Stimulated activated CD8-positive, alpha-beta memory T cell treated with anti-CD3 and anti-CD28 coated beads, Interleukin-4, amount 100 ng/mL, for 48 hours (primary cell): ENCODE data around the gene LARGE1.

ENCODE experiments used
- DNase-seq: peaks from one replicate; pipeline ENCODE4 v3.0.0-alpha.2; 2020

Gene LARGE1

DNA sequence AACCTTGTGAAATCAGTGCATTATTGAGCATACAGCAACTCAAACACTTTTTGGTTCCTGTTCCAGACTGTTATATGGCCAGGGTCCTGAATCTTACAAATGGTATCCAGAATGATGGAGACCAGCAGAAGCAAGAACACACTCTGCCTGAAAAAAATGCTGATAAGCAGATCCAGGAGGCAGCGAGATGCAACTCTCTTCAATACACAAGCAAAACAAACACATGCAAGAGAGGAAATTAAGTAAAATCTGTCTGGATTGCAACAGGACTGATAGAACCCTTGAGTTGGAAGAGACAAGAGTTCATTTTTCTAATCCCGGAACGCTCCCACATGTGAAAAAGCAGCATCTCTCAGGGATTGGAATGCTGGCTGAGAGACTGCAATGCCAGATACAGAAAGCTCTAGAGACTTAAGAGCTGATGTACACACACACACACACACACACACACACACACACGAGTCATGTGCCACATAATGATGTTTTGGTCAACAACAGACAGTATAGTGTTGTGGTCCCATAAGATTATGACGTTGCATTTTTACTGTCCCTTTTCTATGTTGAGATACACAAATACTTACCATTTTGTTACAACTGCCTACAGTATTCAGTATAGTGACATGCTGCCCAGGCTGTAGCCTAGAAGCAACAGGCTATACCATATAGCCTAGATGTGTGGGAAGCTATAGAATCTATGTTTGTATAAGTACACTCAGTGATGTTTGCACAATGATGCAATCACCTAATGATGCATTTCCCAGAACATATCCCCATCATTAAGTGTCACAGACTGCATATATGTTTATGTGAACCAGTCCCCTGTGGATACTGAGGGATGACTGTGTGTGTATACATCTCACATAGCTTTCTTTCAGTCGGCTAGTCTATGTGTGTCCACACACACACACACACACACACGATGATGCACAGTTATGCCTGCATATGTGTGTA is 406.6 kb downstream of the LARGE1 start:
- no peak for DNase-seq

DNA sequence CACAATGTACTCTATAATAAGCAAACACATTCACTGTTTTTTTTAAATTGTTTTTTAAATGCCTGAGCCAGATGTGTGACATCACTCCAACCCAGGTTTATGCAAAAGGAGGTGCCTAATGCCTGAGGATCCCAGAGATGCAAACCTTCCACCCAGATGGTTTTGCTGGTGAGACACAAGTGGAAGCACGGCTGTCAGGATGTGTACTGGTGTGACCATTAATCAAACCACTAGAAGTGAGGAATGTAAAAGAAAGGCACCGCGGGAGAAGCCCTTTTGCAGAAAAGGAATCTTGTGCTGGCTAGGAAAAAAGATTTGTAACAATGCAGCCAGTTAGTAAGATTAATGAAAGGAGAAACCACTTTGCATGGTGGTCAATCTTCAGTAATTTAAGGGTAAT is 407.4 kb downstream of the LARGE1 start:
- DNase-seq = no peak

DNA sequence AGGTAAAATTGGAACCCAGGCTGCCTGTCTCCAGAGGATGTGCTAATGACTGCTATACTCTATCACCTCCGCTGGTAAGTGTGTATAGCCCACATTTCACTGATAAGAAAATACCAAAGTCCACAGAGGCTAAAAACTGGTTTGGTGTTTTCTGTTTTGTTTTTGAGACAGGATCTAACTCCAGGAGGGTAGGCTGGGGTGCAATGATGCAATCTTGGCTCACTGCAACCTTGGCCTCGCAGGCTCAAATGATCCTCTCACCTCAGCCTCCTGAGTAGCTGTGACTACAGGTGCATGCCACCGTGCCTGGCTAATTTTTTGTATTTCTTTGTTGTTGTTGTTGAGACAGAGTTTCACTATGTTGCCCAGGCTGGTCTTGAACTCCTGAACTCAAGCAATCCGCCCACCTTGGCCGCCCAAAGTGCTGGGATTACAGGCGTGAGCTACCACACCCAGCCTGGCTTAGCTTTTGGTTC is 409.8 kb downstream of the LARGE1 start:
- no peak for DNase-seq

DNA sequence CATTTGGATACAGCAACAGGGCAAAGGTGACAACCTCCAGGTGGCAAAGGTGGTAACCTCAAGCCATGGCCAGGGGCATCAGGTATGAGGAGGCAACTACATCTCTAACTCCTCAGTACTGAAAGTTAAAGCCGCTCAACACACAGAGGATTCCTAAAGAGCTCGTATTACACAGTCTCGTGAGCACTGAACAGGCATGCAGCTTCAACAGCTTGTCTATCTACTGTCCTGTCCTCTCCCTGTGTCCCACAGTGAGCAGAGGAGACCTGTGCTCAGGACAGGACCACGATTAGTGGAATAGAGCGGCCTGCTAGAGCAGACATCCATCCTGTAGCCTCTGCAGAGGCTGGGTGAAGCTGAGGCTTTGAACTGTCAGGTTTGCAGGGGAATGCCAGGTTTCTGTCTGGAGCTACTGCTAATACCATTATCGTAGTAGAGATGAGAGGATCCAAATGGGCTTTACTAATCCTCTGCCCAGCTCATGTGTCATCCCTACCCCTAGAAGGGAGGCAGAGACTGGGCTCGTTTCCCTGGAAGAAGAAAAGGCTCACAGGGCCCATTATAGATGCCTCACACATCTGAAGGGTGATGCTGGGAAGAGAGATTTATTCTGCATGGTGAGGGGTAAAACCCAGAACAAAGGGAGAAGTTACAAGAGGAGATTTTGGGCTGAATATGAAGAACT is 415.2 kb downstream of the LARGE1 start:
- no peak for DNase-seq

DNA sequence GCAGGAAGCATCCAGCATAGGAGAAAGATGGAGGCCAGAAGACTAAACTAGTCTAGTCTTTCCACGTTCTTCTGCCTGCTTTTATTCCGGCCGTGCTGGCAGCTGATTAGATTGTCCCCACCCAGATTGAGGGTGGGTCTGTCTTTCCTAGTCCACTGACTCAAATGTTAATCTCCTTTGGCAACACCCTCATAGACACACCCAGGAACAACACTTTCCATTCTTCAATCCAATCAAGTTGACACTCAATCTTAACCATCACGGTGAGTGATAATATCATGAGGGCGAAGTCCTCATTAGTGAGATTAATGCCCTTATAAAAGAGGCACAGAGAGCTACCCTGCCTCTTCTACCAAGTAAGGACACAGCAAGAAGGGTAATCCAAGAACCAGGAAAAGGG is 424.2 kb downstream of the LARGE1 start:
- DNase-seq = no peak

DNA sequence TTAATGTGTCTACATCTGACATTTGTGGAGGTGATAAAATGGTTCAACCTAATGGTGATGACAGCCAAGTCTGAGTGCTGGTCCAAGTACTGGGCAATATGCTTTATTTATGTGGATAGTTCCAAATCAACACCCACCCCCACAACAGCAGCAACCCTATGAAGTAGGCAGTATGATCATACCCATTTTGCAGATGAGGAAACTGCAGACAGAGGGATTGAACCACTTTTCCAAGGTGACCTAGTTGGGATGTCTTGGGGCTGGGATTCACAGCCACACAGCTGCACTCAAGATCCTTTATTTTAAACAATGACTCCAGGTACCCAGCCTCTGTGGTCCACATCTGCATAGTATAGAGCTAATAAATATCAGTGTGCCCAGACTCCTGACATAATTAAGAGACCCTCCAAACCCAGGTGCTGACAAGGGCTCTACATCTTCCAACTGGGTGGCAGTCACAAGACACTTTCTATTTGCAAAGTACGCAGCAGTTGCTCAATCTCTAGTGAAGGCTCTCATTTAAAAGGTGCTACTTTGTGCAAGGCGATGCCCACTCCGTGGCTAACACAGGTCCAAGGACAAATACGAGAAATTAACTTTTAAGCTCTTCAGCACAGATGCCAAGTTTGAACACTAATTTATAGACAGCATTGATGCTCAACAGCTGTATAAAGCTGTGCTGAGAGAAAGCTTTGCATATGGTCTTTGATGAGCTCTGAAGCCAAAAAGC is 426.6 kb downstream of the LARGE1 start:
- DNase-seq = no peak

DNA sequence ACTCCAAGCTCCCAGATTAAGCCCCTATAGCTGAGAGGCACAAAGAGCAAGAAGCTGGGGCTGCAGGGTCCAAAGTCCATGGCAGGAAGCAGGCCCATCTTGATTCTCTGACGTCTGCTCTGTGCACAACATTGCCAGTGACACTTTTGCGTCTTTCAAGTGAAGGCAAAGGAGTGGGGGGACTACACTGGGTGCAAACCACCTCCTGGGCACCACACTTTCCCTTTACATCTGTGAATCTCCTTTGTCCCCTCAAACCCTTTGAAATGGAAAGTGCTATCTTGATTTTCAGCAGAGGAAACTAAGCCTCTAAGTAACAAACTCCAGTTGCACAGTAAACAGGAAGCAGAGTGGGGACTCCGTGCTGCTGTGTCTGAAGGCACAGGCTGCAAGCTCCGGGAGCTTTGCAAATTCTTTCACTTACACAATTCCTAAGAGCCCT is 428.0 kb downstream of the LARGE1 start:
- DNase-seq = no peak

DNA sequence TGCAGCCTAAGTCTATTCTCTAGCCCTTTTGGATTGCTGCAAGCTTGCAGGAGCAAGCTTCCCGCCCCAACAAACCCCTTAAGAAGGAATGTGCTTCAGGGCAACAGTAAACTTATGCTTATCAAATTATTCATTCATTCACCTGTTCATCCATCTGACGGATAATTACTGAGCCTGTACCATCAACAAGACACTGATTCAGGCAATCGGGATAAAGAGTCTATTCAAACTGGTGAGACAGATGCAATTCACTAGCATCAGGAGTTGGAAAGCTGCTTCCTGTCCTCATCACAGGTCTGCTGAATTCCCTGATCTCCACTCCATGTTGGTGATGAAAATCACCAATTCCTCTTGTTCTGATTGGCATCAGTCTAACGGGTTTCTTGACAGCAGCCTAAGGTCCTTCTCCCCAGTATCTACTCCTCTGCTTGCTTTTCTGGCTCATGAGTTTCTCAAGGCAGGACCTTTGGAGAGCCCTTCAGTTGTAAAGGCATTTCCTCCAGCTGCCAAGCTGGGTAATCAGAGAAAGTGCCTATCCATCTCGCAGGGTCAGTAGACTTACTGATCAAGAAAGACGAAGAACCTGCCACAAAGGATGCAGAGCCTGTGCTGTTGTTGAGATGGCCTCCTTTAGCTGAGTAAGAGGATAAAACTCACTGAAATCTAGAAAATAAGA is 433.1 kb downstream of the LARGE1 start:
- no peak for DNase-seq

DNA sequence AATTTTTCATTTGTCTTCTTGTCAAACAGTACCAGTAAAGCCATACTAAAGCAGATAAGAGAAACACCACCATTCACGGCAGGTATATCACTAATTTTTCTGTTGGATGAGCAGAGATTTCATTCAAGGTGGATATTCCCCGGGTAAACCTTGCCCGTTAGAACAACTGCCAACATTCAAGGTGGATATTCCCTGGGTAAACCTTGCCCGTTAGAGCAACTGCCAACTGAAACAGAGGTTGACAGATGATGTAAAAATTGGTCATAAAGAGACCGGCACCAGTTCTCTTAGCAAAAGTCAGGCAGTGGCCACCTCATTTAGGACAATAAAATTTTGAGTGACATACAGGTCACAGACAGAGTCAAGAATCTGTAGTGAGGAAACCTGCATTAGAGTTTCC is 438.7 kb downstream of the LARGE1 start:
- no peak for DNase-seq

DNA sequence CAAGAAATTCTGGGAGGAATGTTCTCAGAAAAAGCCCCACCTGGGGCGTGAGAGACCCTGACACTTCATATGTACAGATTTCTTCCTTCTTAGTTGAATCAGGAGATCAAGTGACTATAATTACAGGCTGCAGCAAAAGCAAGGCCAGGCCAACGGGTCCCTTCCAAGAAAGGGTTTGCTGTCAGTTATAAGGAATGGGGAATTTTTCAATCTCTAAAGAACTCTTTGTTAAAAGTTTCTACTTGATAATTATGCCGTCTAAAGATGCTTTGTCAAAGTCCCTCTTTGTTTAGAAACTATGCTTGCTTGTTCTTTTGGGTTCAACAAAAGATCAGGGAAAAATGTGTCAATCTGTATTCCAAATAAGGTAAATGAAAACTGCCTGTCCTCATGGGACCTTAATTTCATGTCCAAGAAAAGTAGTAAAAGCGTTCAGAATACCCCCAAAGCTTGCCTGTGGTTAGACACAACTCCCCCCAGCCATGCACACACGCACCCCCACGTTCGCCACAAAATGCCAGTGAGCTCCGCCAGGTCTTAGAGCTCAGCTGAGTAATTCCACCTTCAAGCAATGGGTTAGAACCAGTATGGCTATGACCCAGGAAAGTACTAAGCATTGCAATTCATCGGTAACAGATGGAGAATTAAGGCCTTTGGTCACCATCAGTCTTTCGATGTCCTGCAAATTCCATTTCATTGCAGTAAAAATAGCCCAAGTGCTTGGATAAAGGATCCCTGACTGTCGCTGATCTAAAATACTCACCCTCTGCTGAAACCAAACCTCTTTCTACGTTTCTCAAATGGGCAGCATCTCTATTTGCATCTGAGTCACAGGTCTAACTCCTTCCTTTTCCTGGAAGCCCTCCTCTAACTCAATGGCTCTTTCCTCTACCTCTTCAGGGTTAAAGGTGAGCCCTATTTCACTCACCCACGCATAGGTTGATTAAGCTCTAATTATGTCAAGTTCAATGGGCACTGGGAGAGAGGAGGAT is 442.9 kb downstream of the LARGE1 start:
- DNase-seq = no peak

DNA sequence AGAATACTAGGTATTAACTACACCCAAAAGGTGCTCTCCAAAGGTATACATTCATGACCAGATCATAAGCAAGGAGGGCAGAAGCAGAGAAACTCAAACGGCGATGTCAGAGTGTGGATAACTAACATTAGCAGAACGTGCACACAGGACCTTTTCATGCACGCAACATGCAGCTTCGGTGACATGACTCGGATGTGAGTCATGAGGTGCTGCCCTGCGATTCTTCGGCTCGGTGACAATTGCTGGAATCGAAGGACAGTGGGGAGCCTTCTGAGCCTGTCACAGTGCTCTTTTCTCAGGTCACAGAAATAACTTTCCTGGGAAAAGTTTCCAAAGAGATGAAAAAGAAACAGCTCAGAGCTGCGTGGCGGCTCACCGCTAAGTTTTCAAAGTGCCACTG is 443.6 kb downstream of the LARGE1 start:
- DNase-seq = no peak

DNA sequence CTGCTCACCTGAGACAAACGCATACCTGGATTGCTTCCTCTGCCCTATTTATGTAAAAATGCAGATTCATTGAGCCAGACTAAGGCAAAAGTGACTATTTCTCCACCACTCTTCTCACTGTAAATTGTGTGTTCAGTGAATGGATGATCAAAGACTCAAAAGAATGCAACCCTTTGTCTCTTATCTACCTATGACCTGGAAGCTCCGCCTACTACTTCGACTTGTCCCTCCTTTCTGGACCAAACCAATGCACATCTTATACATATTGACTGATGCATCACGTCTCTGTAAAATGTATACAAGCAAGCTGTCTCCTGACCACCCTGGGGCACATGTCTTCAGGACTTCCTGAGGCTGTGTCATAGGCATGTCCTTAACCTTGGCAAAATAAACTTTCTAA is 444.1 kb downstream of the LARGE1 start:
- no peak for DNase-seq

DNA sequence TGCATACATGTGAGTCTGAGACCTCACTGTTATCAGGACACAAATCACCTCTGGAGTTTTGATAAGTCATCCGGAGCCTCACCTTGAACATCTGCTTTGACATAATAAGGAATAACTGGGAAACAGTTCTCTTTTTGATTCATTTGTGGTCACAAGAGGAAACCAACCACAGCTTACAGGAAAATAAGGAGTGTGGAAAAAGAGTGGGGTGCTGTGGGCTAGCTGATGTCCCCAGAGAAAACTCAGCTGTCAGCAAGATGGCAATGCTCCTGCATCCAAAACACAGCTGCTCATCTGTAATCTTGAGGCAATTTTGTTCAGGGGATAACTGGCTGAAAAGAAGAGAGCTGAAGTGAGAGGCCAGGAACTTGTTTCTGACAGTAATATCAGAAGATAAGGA is 445.7 kb downstream of the LARGE1 start:
- no peak for DNase-seq

DNA sequence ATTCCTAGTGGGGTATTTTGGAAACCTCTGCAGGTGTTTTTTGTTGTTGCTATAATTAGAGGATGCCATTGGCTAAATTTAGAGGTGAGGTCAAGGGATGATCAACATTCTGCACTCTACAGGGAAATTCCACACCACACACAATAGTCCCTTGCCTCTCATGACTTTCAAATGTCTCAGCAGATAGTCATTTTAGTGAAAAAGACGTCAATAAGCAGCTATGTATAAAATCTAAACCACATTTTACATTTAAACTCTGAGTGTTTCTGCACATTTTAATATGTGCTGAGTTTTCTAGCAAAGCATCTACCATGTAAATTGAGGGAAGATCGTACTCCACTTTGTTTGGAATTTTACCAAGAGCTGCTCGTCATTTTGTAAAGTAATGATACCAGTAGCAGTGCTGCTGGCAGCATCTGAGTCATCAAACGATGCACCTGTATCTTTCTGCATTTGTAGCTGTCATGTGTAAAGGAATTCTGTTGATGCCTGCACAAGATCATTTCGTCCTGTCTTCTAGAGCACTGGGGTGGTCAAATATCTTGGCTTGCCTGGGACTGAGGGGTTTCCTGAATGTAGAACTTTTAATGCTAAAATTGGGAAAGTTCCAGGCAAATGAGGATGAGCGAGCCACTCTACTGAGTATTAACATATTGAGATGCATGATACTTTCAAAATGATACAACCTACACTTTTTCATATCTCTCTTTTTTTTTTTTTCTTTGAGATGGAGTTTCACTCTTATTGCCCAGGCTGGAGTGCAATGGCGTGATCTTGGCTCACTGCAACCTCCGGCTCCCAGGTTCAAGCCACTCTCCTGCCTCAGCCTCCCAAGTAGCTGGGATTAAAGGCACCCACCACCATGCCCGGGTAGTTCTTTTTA is 447.6 kb downstream of the LARGE1 start:
- DNase-seq = no peak

DNA sequence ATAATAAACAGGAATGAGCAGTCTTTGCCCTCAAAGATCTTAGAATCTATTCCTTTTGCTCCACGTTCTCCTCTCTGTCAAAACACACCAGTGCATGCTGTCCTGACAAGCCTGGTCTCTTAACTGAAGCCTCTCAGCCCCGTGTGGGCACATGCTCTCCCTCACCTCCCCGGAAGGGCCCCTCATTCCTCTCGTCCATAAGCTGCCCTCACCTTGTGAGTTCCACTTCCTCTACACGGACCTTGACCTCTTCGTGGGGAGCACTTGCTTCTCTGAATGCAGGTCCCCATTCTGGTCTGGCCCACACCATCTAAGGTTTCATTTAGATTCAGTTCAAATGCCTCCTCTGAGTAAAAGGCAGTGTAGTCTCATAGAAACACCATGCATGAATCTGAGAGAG is 449.8 kb downstream of the LARGE1 start:
- no peak for DNase-seq

DNA sequence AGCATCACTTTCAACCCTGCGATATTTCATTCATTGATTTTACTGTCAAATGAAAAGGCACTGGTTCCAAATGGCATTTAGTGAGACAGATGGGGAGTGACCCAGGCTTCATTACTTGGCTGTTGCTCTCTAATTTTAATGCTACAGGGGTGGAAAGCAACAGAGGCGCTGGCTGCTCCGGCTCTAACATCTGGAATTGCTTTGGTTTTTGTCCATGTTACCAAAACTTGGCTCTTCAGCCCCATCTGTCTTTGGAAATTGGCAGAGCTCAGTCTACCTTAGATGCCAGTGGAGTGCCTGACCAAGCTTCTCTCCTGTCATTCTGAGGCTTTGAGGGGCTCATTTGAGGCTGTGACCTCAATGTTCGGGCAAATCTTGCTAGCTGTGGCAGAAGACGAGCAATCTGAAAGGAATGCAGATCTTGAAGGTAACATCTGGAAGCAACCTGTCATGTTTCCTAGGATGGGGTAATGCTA is 452.6 kb downstream of the LARGE1 start:
- DNase-seq = no peak

DNA sequence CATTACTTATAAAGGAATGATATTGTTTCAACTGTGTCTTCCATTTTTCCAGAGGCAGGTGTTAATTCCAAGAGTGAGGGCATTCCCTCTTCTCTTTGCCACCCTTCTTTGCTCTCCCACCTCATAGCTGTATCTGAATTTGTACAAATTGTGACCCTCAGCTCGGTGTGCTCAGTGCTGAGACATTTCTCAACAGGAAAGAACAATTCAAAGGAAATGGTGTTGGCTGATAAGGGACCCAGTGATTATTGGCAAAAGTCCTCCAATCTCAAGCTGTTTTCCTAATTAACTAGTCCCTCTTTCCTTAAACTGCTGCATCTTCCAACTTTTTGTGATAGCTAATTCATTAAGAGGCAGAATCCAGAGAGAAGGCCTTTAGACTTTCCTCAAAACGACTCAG is 453.2 kb downstream of the LARGE1 start:
- no peak for DNase-seq

DNA sequence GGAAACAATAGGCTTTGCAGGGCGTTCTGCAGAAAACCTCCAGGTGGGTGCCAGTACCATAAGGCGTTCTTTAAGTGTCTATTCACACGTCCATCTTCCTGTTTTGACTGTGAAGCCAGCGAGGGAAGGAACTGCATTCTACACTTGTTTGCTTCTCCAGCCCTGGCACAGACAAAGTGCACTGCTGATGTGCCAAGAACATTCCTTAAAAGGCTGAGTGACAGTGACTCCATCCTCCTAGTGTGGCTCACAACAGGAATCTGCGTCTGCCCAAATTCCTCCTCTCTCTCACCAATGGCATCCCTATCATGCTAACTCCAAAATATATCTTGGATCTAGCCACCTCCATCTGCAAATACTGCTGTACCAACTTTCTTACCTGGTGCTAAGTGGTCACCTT is 454.7 kb downstream of the LARGE1 start:
- no peak for DNase-seq

DNA sequence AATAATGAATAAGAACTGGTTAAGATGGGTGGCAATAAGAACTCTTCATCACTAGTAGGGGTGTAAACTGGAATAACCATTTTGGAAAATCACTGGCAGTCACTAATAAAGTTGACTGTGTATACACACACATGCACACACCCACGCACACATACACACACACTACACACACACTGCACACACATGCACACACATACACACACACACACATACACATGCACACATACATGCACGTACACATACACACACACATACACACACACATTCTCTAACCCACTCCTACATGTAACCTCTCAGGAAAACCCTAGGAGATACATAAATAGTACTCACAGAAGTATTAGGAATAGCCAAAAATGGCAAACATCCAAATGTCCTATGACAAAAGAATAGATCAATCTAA is 455.6 kb downstream of the LARGE1 start:
- DNase-seq = no peak

DNA sequence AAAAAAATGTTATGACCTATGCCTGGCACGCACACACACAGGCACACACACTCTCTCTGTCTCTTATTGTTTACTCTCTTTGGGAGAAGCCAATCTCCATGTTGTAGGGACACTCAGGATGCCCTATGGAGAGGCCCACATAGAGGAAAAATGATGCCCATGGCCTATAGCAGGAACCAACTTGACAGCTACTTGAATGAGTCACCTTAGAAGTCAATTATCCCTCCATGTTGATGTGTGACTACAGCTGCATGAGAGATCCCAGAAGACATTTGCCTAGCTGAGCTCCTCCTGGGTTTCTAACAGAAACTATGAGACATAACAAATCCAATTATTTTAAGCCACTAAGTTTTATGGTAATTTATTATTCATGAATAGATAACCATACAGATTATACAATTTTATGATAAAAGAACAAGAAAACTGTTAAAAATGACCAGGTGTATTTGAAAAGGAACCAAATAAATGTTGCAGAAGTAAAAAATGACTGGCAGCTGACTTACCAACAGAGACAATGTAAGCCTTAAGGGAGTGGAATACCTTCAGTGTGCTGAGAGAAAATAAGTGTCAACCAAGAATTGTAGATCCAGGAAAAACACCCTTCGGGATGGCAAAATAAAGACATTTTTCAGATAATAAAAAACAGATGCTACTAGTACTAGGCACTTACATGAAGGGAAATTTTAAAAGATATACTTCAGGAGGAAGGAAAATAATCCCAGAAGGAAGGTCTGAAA is 458.4 kb downstream of the LARGE1 start:
- no peak for DNase-seq
